Measurements from ENCODE around the gene GIPC3. TPM values are rescaled to one million over a fixed set of nuclear protein-coding genes. Genes with fewer than 3 reads are reported as not detected.

GIPC3 gene
- total and polyA plus RNA-seq, 4 donors: 0.23 to 0.95 (median 0.25) TPM

- 98% methylated on average over 15 of the region's 15 CpGs for WGBS
- no peak overlapping the region for H3K4me3 ChIP-seq (ENCODE audit: low read depth in 1 of 3, low read length in 3 of 3)
- H3K27ac ChIP-seq (ENCODE audit: low read depth in 1 of 2, low read length in 2 of 2): no peak overlapping the region
- H3K36me3 ChIP-seq (ENCODE audit: control insufficient read depth in 4 of 4, insufficient read depth in 3 of 4, low read depth in 1 of 4, low read length in 3 of 4): peaks cover 0 to 30% (median 5%) of the 10 kb centered on the region in 4 donors
- DNase-seq (ENCODE audit: low spot score): no peak
- H3K9me3 ChIP-seq (ENCODE audit: control insufficient read depth in 4 of 4, low read length in 3 of 4): no peaks in the 10 kb centered on the region
- H3K27me3 ChIP-seq (ENCODE audit: control insufficient read depth in 4 of 4, insufficient read depth in 4 of 4, low read length in 3 of 4): no peaks in the 10 kb centered on the region
- TF ChIP-seq NR2F2 (IDR thresholded peaks at IDR 0.05) (no peak), SP1 (IDR thresholded peaks at IDR 0.05) (no peak)
- TF ChIP-seq, protein P1, sequence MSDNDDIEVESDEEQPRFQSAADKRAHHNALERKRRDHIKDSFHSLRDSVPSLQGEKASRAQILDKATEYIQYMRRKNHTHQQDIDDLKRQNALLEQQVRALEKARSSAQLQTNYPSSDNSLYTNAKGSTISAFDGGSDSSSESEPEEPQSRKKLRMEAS (IDR thresholded peaks at IDR 0.05): no peak
- H3K9ac ChIP-seq (ENCODE audit: low read depth in 1 of 2, low read length in 2 of 2): no peak overlapping the region
- H3K4me1 ChIP-seq (ENCODE audit: control insufficient read depth in 4 of 4, insufficient read depth in 4 of 4, low read length in 3 of 4): peaks cover 4 to 24% (median 19%) of the 10 kb centered on the region in 4 donors
These were observed 36.4 kb downstream of the GIPC3 start for GRCh38 chr19:3621689-3622088.

DNA sequence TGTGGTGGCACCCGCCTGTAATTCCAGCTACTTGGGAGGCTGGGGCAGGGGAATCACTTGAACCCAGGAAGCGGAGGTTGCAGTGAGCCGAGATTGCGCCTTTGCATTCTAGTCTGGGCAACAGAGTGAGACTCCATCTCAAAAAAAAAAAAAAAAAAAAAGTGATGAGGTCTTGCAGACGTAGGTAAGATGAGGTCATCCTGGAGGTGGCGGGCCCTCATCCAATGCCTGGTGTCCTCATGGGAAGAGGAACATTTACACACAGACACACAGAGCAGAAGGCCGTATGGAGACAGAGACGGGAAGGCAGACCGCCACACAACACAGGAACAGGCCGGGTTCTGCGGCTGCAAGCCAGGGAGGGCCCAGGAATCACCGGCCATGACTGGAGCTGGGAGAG, 36.9 kb downstream of the GIPC3 start:
- DNase-seq (ENCODE audit: low spot score): no peak
- Histone ChIP-seq H3K4me3 (ENCODE audit: low read depth in 1 of 3, low read length in 3 of 3) (no peak overlapping the region), H3K27me3 (ENCODE audit: control insufficient read depth in 4 of 4, insufficient read depth in 4 of 4, low read length in 3 of 4) (no peaks in the 10 kb centered on the region), H3K27ac (ENCODE audit: low read depth in 1 of 2, low read length in 2 of 2) (no peak overlapping the region), H3K9ac (ENCODE audit: low read depth in 1 of 2, low read length in 2 of 2) (no peak overlapping the region), H3K9me3 (ENCODE audit: control insufficient read depth in 4 of 4, low read length in 3 of 4) (no peaks in the 10 kb centered on the region), H3K36me3 (ENCODE audit: control insufficient read depth in 4 of 4, insufficient read depth in 3 of 4, low read depth in 1 of 4, low read length in 3 of 4) (peaks cover 0 to 28% (median 5%) of the 10 kb centered on the region in 4 donors), H3K4me1 (ENCODE audit: control insufficient read depth in 4 of 4, insufficient read depth in 4 of 4, low read length in 3 of 4) (peaks cover 4 to 29% (median 20%) of the 10 kb centered on the region in 4 donors)
- WGBS: 87% methylated on average over 12 of the region's 12 CpGs
- TF ChIP-seq, protein P1 (IDR thresholded peaks at IDR 0.05): no peak
- TF ChIP-seq NR2F2 (IDR thresholded peaks at IDR 0.05) (no peak), JUND (IDR thresholded peaks at IDR 0.05) (no peak), RXRA (IDR thresholded peaks at IDR 0.05) (no peak), RAD21 (IDR thresholded peaks at IDR 0.05) (no peak), HNF4G (IDR thresholded peaks at IDR 0.05) (no peak), CTCF (IDR thresholded peaks at IDR 0.05; ENCODE audit: low read depth, low read length, missing input control) (no peak), FOXA2 (IDR thresholded peaks at IDR 0.05) (no peak), EGR1 (IDR thresholded peaks at IDR 0.05; ENCODE audit: low read depth in 2 of 2) (no peak), SP1 (IDR thresholded peaks at IDR 0.05) (no peak), REST (IDR thresholded peaks at IDR 0.05) (no peak), HNF4A (conservative IDR thresholded peaks at IDR 0.05) (no peak), YY1 (IDR thresholded peaks at IDR 0.05) (no peak), FOXA1 (IDR thresholded peaks at IDR 0.05) (no peak)
- TF ChIP-seq, protein P2, sequence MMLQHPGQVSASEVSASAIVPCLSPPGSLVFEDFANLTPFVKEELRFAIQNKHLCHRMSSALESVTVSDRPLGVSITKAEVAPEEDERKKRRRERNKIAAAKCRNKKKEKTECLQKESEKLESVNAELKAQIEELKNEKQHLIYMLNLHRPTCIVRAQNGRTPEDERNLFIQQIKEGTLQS (IDR thresholded peaks at IDR 0.05): no peak
- TF ChIP-seq, protein P3, sequence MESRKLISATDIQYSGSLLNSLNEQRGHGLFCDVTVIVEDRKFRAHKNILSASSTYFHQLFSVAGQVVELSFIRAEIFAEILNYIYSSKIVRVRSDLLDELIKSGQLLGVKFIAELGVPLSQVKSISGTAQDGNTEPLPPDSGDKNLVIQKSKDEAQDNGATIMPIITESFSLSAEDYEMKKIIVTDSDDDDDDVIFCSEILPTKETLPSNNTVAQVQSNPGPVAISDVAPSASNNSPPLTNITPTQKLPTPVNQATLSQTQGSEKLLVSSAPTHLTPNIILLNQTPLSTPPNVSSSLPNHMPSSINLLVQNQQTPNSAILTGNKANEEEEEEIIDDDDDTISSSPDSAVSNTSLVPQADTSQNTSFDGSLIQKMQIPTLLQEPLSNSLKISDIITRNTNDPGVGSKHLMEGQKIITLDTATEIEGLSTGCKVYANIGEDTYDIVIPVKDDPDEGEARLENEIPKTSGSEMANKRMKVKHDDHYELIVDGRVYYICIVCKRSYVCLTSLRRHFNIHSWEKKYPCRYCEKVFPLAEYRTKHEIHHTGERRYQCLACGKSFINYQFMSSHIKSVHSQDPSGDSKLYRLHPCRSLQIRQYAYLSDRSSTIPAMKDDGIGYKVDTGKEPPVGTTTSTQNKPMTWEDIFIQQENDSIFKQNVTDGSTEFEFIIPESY (IDR thresholded peaks at IDR 0.05): no peak
